GM15510 (cell line): ENCODE measurements around the gene BRPF3.

Source experiments
- POLR2A ChIP-seq: IDR thresholded peaks from 3 replicates; pipeline ENCODE4 v1.6.1; 2011; ENCODE audit warnings: borderline replicate concordance; ENCODE audit not compliant: insufficient read length; ENCODE audit errors: extremely low read depth

Gene BRPF3

GRCh38 chr6:36268478-36269275 lies 72.1 kb downstream of the BRPF3 start:
- no peak for TF ChIP-seq POLR2A

DNA sequence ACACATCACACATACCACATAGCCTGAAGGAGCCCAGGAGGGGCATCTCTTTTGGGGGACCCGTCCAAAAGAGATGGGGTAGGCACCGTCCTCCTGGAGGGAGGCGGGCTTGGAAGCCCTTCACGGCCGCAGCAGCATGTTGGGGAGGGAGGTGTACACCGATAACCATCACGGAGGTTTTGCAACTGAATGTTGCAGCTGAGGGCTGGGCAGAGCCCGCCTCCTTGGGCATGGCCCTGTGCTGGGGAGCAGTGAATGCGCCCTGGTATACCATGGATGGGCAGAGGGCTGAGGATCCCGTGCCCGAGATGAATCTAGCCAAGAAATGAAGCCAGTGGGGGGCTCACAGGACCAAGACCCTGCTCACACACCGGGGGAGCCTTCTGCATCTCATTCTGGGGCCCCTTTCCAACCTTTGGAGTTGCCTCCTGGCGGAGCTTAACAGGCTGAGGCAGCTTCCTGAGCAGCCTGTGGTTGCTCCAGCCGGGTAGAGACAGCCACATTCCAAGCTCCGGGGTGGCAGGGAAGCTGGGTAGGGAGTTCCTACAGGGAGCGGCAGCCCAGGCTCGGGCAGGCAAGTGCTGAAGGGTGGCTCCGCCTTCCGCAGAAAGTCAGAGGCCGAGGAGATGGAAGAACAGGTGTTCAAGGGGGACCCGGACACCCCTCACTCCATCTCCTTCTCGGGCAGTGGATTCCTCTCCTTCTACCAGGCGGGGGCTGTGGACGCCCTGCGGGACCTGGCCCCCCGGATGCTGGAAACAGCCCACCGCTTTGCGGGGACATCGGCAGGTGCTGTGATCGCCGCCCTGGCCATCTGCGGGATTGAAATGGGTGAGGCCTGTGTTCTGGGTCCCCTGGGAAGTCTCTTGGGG lies 73.5 kb downstream of the BRPF3 start, which contains the start of gene PNPLA1:
Gene PNPLA1, plus strand, starts transcription at position 227 of the 872 bp plus-strand sequence. Its CDS starts 400 bp downstream, at position 627.
- TF ChIP-seq POLR2A = no peak

- no peak for TF ChIP-seq POLR2A
These were observed 75.7 kb downstream of the BRPF3 start for GRCh38 chr6:36272234-36272633.

DNA sequence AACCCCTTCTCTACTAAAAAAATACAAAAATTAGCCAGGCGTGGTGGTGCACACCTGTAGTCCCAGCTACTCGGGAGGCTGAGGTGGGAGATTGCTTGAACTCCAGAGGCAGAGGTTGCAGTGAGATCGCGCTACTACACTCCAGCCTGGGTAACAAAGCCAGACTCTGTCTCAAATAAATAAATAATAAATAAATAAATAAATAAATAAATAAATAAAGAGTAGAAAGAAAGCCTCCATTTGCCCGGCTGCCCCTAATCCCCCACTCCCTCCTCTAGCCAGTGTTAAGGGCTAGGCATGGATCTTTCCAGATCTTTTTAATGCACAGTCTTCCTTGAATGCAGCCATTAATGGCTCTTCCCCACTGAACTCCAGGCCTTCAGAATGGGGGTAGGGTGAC lies 76.5 kb downstream of the BRPF3 start:
- no peak for TF ChIP-seq POLR2A

DNA sequence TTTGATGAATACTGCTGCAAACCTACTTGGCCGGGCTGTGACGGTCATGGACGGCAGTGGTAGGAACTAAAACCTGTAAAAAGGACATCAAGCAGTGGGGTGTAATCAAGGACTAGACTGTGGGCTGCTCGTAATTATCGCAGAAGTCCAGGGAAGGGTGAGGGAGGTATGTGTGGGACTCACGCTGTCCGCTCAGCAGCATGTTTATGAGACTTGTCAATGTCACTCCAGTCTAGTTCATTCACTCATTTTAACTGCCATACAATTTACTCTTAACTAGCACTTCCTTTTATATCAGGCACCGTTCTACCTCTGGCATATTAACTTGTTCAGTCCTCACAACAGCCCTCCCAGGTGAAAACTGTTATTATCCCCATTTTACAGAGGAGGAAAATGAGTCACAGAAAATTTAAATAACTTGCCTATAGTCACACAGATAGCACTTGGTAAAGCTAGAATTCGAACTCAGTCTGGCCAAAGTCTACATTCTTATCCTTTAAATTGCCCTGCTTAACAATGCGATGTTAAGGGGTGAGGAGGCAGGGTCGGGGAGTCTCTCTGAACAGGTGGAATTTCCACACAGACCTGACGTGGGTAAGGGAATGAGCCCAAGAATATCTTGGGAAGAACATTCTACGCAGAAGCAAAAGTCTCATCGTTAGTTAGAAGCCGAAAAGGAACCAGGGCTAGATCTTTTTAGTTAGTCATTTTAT lies 77.4 kb downstream of the BRPF3 start:
- TF ChIP-seq POLR2A = no peak

DNA sequence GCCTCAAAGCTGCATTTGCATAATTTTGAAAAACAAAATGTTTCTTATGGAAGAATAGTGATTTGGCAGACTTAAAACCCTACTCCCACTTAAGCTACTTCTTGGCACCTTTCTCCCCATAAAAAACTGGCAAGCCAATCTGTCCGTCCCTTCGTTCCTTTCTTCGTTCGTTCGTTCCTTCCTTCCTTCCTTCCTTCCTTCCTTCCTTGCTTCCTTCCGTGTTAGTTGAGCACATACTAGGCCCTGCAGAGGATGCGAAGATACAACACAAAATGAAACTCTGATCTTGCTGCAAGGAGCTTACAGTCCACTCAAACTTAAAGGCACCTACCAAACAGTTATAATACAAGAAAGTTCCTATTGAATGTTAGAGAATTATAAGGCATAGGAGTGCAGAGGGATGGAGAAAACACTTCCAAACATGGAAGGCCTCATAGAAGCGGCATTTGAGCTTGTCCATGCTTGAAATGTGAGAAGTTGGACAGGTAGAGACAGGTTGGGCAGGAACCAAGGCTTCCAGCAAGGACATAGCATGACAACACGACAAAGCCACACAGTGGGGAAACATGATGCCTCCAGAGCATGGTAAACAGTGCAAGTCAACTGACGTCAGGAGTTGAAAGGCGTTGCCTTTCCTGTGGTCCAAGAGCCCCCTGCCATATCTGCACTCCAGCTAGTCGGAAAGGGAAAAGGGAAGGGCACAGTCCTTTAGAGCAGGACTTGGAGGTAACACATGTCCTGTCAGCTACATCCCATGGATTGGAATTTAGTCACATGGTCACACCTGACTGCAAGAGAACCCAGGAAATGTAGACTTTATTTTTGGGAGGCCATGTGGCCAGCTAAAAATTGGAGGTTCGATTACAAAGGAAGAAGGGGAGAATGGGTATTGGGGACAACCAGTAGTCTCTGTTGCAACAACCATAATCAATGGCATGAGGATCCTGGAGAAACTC lies 80.3 kb downstream of the BRPF3 start:
- TF ChIP-seq POLR2A = no peak

DNA sequence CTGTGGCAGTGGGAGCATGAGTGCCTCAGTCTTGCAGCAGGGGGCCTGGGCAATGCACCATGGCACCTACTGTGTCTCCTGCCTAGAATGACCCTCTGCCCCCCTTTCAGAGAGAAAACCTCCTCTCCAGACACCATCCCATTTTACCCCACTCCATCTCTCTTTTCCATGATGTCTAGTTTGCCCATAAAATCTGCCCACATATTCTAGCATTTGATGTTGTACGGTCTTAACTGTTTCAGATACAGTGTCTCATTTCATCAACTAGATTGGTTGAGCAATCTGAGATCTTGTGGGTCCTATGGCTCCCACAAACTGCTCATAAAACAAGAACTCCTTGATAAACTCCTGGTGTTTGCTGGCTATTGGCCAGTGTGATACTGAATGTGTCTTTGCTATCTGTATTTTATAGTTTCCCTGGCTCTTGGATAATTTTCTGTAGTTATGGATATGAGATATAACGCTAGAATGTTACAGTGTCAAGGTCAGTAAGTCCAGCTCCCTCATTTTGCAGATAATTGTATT lies 81.5 kb downstream of the BRPF3 start:
- no peak for TF ChIP-seq POLR2A

DNA sequence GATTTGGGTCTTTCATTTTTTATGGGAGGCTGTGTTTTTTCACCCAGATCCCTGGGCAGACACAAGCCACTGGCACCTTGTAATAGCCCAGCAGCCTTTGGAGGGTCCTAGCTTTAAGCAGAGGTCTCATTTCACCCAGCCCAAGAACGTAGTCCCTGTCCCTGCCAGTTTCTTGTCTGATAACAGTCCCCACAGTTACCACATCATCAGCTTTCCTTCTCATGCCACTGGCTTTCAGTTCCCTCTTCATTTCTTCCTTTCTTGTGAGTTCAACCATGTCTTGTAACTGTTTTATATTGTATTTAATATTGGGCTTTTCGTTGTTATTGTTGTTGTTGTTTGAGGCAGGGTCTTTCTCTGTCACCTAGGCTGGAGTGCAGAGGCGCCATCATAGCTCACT lies 83.9 kb downstream of the BRPF3 start:
- TF ChIP-seq POLR2A = no peak

DNA sequence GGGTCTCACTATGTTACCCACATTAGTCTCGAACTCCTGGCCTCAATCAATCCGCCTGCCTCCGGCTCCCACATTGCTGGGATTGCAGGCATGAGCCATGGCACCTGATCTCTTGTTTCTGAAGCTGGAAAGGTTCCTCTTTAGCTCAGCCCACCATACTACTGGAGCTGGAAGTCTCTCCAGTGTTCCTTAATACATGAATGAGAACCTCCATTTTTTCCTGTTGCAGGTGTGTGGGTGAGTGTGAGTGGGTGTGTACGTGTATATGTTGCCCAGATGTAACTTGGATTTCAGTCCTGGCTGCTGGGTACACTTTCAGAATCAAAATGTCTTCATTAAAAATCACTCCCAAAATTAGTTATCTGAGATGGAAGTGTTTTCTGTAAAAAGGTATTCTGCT lies 84.4 kb downstream of the BRPF3 start:
- no peak for TF ChIP-seq POLR2A
